OCI-LY1 (cell line): ENCODE results near the gene MAPK11.

ENCODE experiments used
- H2AFZ ChIP-seq: fragments of 200-600 bp; sonication (generic), shearing (Covaris generic); 2 replicates; pipeline ENCODE4 v1.6.0; 2014; ENCODE audit warnings: antibody characterized with exemption, mild to moderate bottlenecking, low read length
- H3F3A ChIP-seq: fragments of 200-600 bp; sonication (generic), shearing (Covaris generic); 2 replicates; pipeline ENCODE4 v1.6.0; 2014; ENCODE audit warnings: mild to moderate bottlenecking, antibody characterized with exemption, low read length, moderate library complexity; ENCODE audit not compliant: insufficient read depth
- H3K27ac ChIP-seq: fragments of 200-600 bp; sonication (generic); 2 replicates; pipeline ENCODE4 v1.5.1; 2014; ENCODE audit warnings: low read length, mixed run types, mild to moderate bottlenecking, low read depth; ENCODE audit not compliant: poor library complexity, severe bottlenecking
- H3K27me3 ChIP-seq: fragments of 200-600 bp; sonication (generic); 2 replicates; pipeline ENCODE4 v1.6.0; 2014; ENCODE audit warnings: antibody characterized with exemption, mild to moderate bottlenecking, low read length, moderate library complexity; ENCODE audit not compliant: insufficient read depth
- H3K36me3 ChIP-seq: fragments of 200-600 bp; sonication (generic); 2 replicates; pipeline ENCODE4 v1.6.1; 2014; ENCODE audit warnings: mild to moderate bottlenecking, antibody characterized with exemption, low read length, moderate library complexity, mixed read lengths; ENCODE audit not compliant: insufficient read depth
- H3K4me1 ChIP-seq: fragments of 200-600 bp; sonication (generic); 2 replicates; pipeline ENCODE4 v1.5.1; 2014; ENCODE audit warnings: mild to moderate bottlenecking, low read length, moderate library complexity; ENCODE audit not compliant: insufficient read depth, severe bottlenecking
- H3K4me2 ChIP-seq: fragments of 200-600 bp; sonication (generic), shearing (Covaris generic); 2 replicates; pipeline ENCODE4 v1.6.1; 2014; ENCODE audit warnings: low read length
- H3K4me3 ChIP-seq: fragments of 200-600 bp; sonication (generic); 2 replicates; pipeline ENCODE4 v1.5.1; 2014; ENCODE audit warnings: low read length, low read depth, mild to moderate bottlenecking, mixed read lengths; ENCODE audit not compliant: poor library complexity, severe bottlenecking
- H3K79me2 ChIP-seq: fragments of 200-600 bp; shearing (Covaris generic); 2 replicates; pipeline ENCODE4 v1.6.1; 2016; ENCODE audit warnings: mixed run types, low read length, mixed read lengths; ENCODE audit not compliant: insufficient read depth
- H3K9ac ChIP-seq: fragments of 200-600 bp; sonication (generic), shearing (Covaris generic); 2 replicates; pipeline ENCODE4 v1.6.1; 2014; ENCODE audit warnings: mild to moderate bottlenecking, low read length, mixed read lengths
- H3K9me2 ChIP-seq: fragments of 200-600 bp; sonication (generic), shearing (Covaris generic); 2 replicates; pipeline ENCODE4 v1.6.1; 2014; ENCODE audit warnings: low read depth, mild to moderate bottlenecking, low read length, mixed read lengths
- H3K9me3 ChIP-seq: fragments of 200-600 bp; shearing (Covaris generic); 2 replicates; pipeline ENCODE4 v1.6.1; 2014; ENCODE audit warnings: low read length, mixed read lengths
- H4K20me1 ChIP-seq: fragments of 200-600 bp; sonication (generic), shearing (Covaris generic); 2 replicates; pipeline ENCODE4 v1.6.0; 2016; ENCODE audit warnings: mild to moderate bottlenecking, low read length; ENCODE audit not compliant: insufficient read depth
- CTCF ChIP-seq: fragments of 200-600 bp; sonication (generic), shearing (Covaris generic); IDR thresholded peaks from 2 replicates; pipeline ENCODE4 v1.5.1; 2017; ENCODE audit warnings: mild to moderate bottlenecking, antibody characterized with exemption, low read length, moderate library complexity, mixed read lengths
- EZH2 ChIP-seq: fragments of 200-600 bp; sonication (generic), shearing (Covaris generic); IDR thresholded peaks from 2 replicates; pipeline ENCODE4 v1.8.0; 2017; ENCODE audit warnings: borderline replicate concordance, mixed run types, mild to moderate bottlenecking, antibody characterized with exemption, low read length, moderate library complexity, mixed read lengths

MAPK11 gene

GRCh38 chr22:50271519-50271970 lies 1.4 kb upstream of the MAPK11 start:
- Histone ChIP-seq H3K79me2 (no peaks in the 10 kb centered on the region), H3K27me3 (no peaks in the 10 kb centered on the region; the same call in 1 of the 2 replicates), H3K4me3 (peak overlapping the region; percentile 63), H3K4me2 (peak overlapping the region; percentile 84), H3F3A (no peaks in the 10 kb centered on the region), H3K36me3 (no peaks in the 10 kb centered on the region), H2AFZ (no peak overlapping the region), H3K9ac (no peak overlapping the region), H3K4me1 (peaks cover 34% of the 10 kb centered on the region), H3K9me2 (no peaks in the 10 kb centered on the region), H3K9me3 (no peaks in the 10 kb centered on the region), H3K27ac (no peak overlapping the region), H4K20me1 (no peaks in the 10 kb centered on the region)
- TF ChIP-seq CTCF (peak; percentile 22; the same call in 1 of the 2 replicates), EZH2 (no peak)

- Histone ChIP-seq H3K4me1 (peaks cover 34% of the 10 kb centered on the region), H3K4me3 (peak overlapping the region; percentile 63), H3F3A (no peaks in the 10 kb centered on the region), H3K4me2 (peak overlapping the region; percentile 84), H3K9me2 (no peaks in the 10 kb centered on the region), H3K9ac (peak overlapping the region; percentile 61), H2AFZ (no peak overlapping the region), H3K79me2 (no peaks in the 10 kb centered on the region), H4K20me1 (no peaks in the 10 kb centered on the region), H3K27me3 (no peaks in the 10 kb centered on the region; the same call in 1 of the 2 replicates), H3K36me3 (no peaks in the 10 kb centered on the region), H3K9me3 (no peaks in the 10 kb centered on the region), H3K27ac (no peak overlapping the region)
- no peak for TF ChIP-seq EZH2
- TF ChIP-seq CTCF: no peak
Observed at GRCh38 chr22:50270666-50271394, 650 bp upstream of the MAPK11 start.

- H3K9ac ChIP-seq: peak overlapping the region; percentile 57
- H3K9me3 ChIP-seq: no peaks in the 10 kb centered on the region
- H4K20me1 ChIP-seq: no peaks in the 10 kb centered on the region
- H3K79me2 ChIP-seq: no peaks in the 10 kb centered on the region
- peaks cover 34% of the 10 kb centered on the region for H3K4me1 ChIP-seq
- H3K27me3 ChIP-seq: no peaks in the 10 kb centered on the region; the same call in 1 of the 2 replicates
- H3K36me3 ChIP-seq: no peaks in the 10 kb centered on the region
- no peaks in the 10 kb centered on the region for H3F3A ChIP-seq
- TF ChIP-seq CTCF (no peak), EZH2 (no peak)
- H2AFZ ChIP-seq: no peak overlapping the region
- H3K4me2 ChIP-seq: peak overlapping the region; percentile 63
- peak overlapping the region; percentile 63 for H3K4me3 ChIP-seq
- peak overlapping the region; percentile 57 for H3K27ac ChIP-seq
- no peaks in the 10 kb centered on the region for H3K9me2 ChIP-seq
Observed at GRCh38 chr22:50269573-50269969, 609 bp downstream of the MAPK11 start.
